ENCODE measurements around the gene MISP.

Gene MISP

DNA sequence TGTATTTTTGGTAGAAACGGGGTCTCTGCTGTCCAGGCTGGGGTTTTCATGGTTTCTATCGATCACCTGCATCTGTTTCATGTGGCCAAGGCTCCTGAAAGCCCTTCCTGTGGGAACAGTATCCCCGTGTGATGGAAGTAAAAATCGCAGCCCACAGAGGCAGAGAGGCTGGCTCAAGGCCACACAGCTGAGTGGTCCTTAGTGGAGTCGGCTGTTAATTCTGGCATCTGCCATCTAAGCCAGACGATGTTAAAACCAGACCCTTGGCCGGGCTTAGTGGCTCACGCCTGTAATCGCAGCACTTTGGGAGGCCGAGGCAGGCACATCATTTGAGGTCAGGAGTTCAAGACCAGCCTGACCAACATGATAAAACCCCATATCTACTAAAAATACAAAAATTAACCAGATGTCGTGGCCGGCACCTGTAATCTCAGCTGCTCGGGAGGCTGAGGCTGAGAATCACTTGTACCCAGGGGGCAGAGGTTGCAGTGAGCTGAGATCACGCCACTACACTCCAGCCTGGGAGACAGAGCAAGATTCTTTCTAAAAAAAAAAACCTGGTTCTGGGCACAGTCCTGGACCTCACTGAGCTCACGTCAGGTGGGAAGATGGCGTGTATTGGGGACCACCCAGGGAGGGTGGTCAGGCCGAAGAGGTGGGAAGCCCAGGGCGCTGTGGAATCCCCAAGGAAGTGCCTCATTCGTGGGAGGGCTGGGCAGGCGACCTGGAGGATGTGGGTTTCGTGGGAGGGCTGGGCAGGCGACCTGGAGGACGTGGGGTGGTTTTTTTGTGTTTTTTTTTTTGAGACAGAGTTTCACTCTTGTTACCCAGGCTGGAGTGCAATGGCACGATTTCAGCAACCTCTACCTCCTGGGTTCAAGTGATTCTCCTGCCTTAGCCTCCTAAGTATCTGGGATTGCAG lies 18.5 kb upstream of the MISP start:
- Histone ChIP-seq H3K4me1 (ENCODE audit: control insufficient read depth in 1 of 2, insufficient read depth in 2 of 2, low read length in 2 of 2) (no peaks in the 10 kb centered on the region), H3K27me3 (ENCODE audit: insufficient read depth, low read length) (no peaks in the 10 kb centered on the region), H3K36me3 (ENCODE audit: control insufficient read depth in 1 of 2, insufficient read depth in 2 of 2, low read length in 2 of 2) (peaks cover 0 to 1% of the 10 kb centered on the region in 2 experiments), H3K9me3 (ENCODE audit: insufficient read depth, low read depth, low read length) (peaks cover 2% of the 10 kb centered on the region), H3K9ac (ENCODE audit: low read length) (no peak overlapping the region), H4K12ac (ENCODE audit: low read depth, low read length) (no peak overlapping the region), H2AK5ac (ENCODE audit: low read length) (no peak overlapping the region), H2BK120ac (ENCODE audit: insufficient read depth, low read length, poor library complexity) (no peak overlapping the region), H2BK12ac (ENCODE audit: low read length) (no peak overlapping the region), H4K8ac (ENCODE audit: low read depth, low read length) (no peak overlapping the region), H4K91ac (ENCODE audit: low read depth, low read length) (no peak overlapping the region), H3K14ac (ENCODE audit: low read length) (no peak overlapping the region), H3K79me2 (ENCODE audit: control insufficient read depth, insufficient read depth, low read length, poor library complexity) (no peaks in the 10 kb centered on the region), H3K4me2 (ENCODE audit: low read length) (no peak overlapping the region), H3K27ac (ENCODE audit: low read depth, low read length) (no peak overlapping the region), H3K79me1 (ENCODE audit: low read length) (no peaks in the 10 kb centered on the region), H2BK5ac (ENCODE audit: low read depth, low read length, poor library complexity) (no peak overlapping the region), H3K18ac (ENCODE audit: low read length) (no peak overlapping the region), H3K4me3 (ENCODE audit: low read depth, low read length) (no peak overlapping the region), H3K4ac (ENCODE audit: low read depth, low read length) (no peak overlapping the region), H3K23ac (ENCODE audit: low read length) (no peak overlapping the region), H2AFZ (ENCODE audit: insufficient read depth, low read length, poor library complexity) (no peak overlapping the region)
- WGBS (ENCODE audit: extremely low coverage, insufficient coverage, insufficient read length) = no CpG with 5 or more reads among the region's 24 CpGs
- DNase-seq = no peak

DNA sequence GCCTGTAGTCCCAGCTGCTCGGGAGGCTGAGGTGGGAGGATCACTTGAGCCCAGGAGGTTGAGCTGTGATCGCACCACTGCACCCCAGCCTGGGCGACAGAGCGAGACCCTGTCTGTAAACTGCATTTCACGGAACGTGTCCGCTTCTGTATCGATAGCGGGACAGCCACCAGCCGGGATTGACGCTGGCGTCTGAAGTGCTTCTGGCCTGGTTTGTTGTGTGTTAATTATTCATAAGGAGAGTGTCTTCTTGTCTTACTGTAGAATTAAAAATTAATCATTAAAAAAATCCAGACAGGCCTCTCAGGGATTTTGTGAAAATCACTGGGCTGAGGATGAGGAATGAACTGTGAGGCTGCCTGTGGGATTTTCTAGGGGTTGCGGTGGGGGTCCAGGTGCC lies 16.2 kb upstream of the MISP start:
- Histone ChIP-seq H4K91ac (ENCODE audit: low read depth, low read length) (no peak overlapping the region), H2BK5ac (ENCODE audit: low read depth, low read length, poor library complexity) (no peak overlapping the region), H3K23ac (ENCODE audit: low read length) (no peak overlapping the region), H2BK120ac (ENCODE audit: insufficient read depth, low read length, poor library complexity) (no peak overlapping the region), H3K27ac (ENCODE audit: low read depth, low read length) (no peak overlapping the region), H3K18ac (ENCODE audit: low read length) (no peak overlapping the region), H2BK12ac (ENCODE audit: low read length) (no peak overlapping the region), H3K4me2 (ENCODE audit: low read length) (no peak overlapping the region), H3K27me3 (ENCODE audit: insufficient read depth, low read length) (no peaks in the 10 kb centered on the region), H3K14ac (ENCODE audit: low read length) (no peak overlapping the region), H2AK5ac (ENCODE audit: low read length) (no peak overlapping the region), H3K79me2 (ENCODE audit: control insufficient read depth, insufficient read depth, low read length, poor library complexity) (no peaks in the 10 kb centered on the region), H3K4me3 (ENCODE audit: low read depth, low read length) (no peak overlapping the region), H3K79me1 (ENCODE audit: low read length) (no peaks in the 10 kb centered on the region), H3K9me3 (ENCODE audit: insufficient read depth, low read depth, low read length) (peaks cover 5% of the 10 kb centered on the region), H4K8ac (ENCODE audit: low read depth, low read length) (no peak overlapping the region), H3K4me1 (ENCODE audit: control insufficient read depth in 1 of 2, insufficient read depth in 2 of 2, low read length in 2 of 2) (no peaks in the 10 kb centered on the region), H3K36me3 (ENCODE audit: control insufficient read depth in 1 of 2, insufficient read depth in 2 of 2, low read length in 2 of 2) (no peaks in the 10 kb centered on the region), H4K12ac (ENCODE audit: low read depth, low read length) (no peak overlapping the region), H3K9ac (ENCODE audit: low read length) (no peak overlapping the region), H2AFZ (ENCODE audit: insufficient read depth, low read length, poor library complexity) (no peak overlapping the region), H3K4ac (ENCODE audit: low read depth, low read length) (no peak overlapping the region)
- no CpG with 5 or more reads among the region's 13 CpGs for WGBS (ENCODE audit: extremely low coverage, insufficient coverage, insufficient read length)
- DNase-seq = no peak

DNA sequence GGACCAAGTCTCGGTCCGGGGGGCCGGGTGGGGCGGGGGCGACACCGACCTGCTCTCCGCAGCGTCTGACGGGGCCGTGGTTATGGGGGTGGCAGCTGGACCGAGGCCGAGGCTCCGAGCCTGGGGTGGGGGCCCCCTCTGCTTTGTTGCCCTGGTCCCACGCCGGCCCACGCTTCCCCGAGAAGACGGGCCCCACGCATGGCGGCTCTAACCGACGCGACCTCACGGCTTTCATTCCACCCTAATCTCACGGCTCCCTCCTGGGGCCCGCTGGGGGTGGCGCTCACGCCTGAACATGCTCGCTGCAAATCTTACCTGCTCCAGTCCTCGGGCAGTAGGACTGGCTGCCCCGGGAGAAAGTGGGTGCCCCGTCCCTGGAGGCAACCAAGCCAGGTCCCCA lies 14.8 kb upstream of the MISP start:
- WGBS (ENCODE audit: extremely low coverage, insufficient coverage, insufficient read length) = no CpG with 5 or more reads among the region's 32 CpGs
- Histone ChIP-seq H3K4me2 (ENCODE audit: low read length) (no peak overlapping the region), H2AFZ (ENCODE audit: insufficient read depth, low read length, poor library complexity) (no peak overlapping the region)

GRCh38 chr19:737591-738093 lies 13.3 kb upstream of the MISP start:
- Histone ChIP-seq H2AK5ac (ENCODE audit: low read length) (no peak overlapping the region), H3K4me1 (ENCODE audit: control insufficient read depth in 1 of 2, insufficient read depth in 2 of 2, low read length in 2 of 2) (no peaks in the 10 kb centered on the region), H3K18ac (ENCODE audit: low read length) (no peak overlapping the region), H3K4ac (ENCODE audit: low read depth, low read length) (no peak overlapping the region), H3K79me1 (ENCODE audit: low read length) (no peaks in the 10 kb centered on the region), H2BK12ac (ENCODE audit: low read length) (no peak overlapping the region), H3K4me2 (ENCODE audit: low read length) (no peak overlapping the region), H3K36me3 (ENCODE audit: control insufficient read depth in 1 of 2, insufficient read depth in 2 of 2, low read length in 2 of 2) (no peaks in the 10 kb centered on the region), H3K79me2 (ENCODE audit: control insufficient read depth, insufficient read depth, low read length, poor library complexity) (no peaks in the 10 kb centered on the region), H2AFZ (ENCODE audit: insufficient read depth, low read length, poor library complexity) (no peak overlapping the region), H4K12ac (ENCODE audit: low read depth, low read length) (no peak overlapping the region), H3K4me3 (ENCODE audit: low read depth, low read length) (no peak overlapping the region), H3K14ac (ENCODE audit: low read length) (no peak overlapping the region), H3K27me3 (ENCODE audit: insufficient read depth, low read length) (no peaks in the 10 kb centered on the region), H3K23ac (ENCODE audit: low read length) (no peak overlapping the region), H4K8ac (ENCODE audit: low read depth, low read length) (no peak overlapping the region), H3K9me3 (ENCODE audit: insufficient read depth, low read depth, low read length) (peaks cover 6% of the 10 kb centered on the region), H3K9ac (ENCODE audit: low read length) (no peak overlapping the region), H2BK5ac (ENCODE audit: low read depth, low read length, poor library complexity) (no peak overlapping the region), H4K91ac (ENCODE audit: low read depth, low read length) (no peak overlapping the region), H2BK120ac (ENCODE audit: insufficient read depth, low read length, poor library complexity) (no peak overlapping the region), H3K27ac (ENCODE audit: low read depth, low read length) (no peak overlapping the region)
- DNase-seq = peak; percentile 98
- WGBS (ENCODE audit: extremely low coverage, insufficient coverage, insufficient read length) = no CpG with 5 or more reads among the region's 22 CpGs

More for the DNA sequence above, 14.8 kb upstream of the MISP start:
- Histone ChIP-seq H3K36me3 (ENCODE audit: control insufficient read depth in 1 of 2, insufficient read depth in 2 of 2, low read length in 2 of 2) (no peaks in the 10 kb centered on the region), H4K91ac (ENCODE audit: low read depth, low read length) (no peak overlapping the region), H4K8ac (ENCODE audit: low read depth, low read length) (no peak overlapping the region), H3K4me1 (ENCODE audit: control insufficient read depth in 1 of 2, insufficient read depth in 2 of 2, low read length in 2 of 2) (no peaks in the 10 kb centered on the region), H3K9me3 (ENCODE audit: insufficient read depth, low read depth, low read length) (peaks cover 5% of the 10 kb centered on the region), H3K14ac (ENCODE audit: low read length) (no peak overlapping the region), H2BK120ac (ENCODE audit: insufficient read depth, low read length, poor library complexity) (no peak overlapping the region), H2BK5ac (ENCODE audit: low read depth, low read length, poor library complexity) (no peak overlapping the region), H3K4me3 (ENCODE audit: low read depth, low read length) (no peak overlapping the region), H3K27ac (ENCODE audit: low read depth, low read length) (no peak overlapping the region), H3K23ac (ENCODE audit: low read length) (no peak overlapping the region), H3K79me2 (ENCODE audit: control insufficient read depth, insufficient read depth, low read length, poor library complexity) (no peaks in the 10 kb centered on the region), H4K12ac (ENCODE audit: low read depth, low read length) (no peak overlapping the region), H3K9ac (ENCODE audit: low read length) (no peak overlapping the region), H3K27me3 (ENCODE audit: insufficient read depth, low read length) (no peaks in the 10 kb centered on the region), H2BK12ac (ENCODE audit: low read length) (no peak overlapping the region), H3K4ac (ENCODE audit: low read depth, low read length) (no peak overlapping the region), H3K18ac (ENCODE audit: low read length) (no peak overlapping the region), H3K79me1 (ENCODE audit: low read length) (no peaks in the 10 kb centered on the region), H2AK5ac (ENCODE audit: low read length) (no peak overlapping the region)
- no peak for DNase-seq

Data from trophoblast cell (in vitro differentiated cells and primary cell).